Measurements from ENCODE around the gene RNGTT.

The RNGTT gene

GRCh38 chr6:88614316-88614877, 349.0 kb downstream of the RNGTT start:
- H3K4me3 ChIP-seq (ENCODE audit: low read depth, low read length) = no peak overlapping the region
- TF ChIP-seq, protein P1, sequence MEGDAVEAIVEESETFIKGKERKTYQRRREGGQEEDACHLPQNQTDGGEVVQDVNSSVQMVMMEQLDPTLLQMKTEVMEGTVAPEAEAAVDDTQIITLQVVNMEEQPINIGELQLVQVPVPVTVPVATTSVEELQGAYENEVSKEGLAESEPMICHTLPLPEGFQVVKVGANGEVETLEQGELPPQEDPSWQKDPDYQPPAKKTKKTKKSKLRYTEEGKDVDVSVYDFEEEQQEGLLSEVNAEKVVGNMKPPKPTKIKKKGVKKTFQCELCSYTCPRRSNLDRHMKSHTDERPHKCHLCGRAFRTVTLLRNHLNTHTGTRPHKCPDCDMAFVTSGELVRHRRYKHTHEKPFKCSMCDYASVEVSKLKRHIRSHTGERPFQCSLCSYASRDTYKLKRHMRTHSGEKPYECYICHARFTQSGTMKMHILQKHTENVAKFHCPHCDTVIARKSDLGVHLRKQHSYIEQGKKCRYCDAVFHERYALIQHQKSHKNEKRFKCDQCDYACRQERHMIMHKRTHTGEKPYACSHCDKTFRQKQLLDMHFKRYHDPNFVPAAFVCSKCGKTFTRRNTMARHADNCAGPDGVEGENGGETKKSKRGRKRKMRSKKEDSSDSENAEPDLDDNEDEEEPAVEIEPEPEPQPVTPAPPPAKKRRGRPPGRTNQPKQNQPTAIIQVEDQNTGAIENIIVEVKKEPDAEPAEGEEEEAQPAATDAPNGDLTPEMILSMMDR (conservative IDR thresholded peaks at IDR 0.05; ENCODE audit: low read depth, low read length) = no peak
- no peak for DNase-seq (ENCODE audit: low read depth)

GRCh38 chr6:88612631-88613030, 350.8 kb downstream of the RNGTT start:
- DNase-seq (ENCODE audit: low read depth) = no peak
- H3K4me3 ChIP-seq (ENCODE audit: low read depth, low read length) = no peak overlapping the region
- TF ChIP-seq, protein P1 (conservative IDR thresholded peaks at IDR 0.05; ENCODE audit: low read depth, low read length) = no peak

DNA sequence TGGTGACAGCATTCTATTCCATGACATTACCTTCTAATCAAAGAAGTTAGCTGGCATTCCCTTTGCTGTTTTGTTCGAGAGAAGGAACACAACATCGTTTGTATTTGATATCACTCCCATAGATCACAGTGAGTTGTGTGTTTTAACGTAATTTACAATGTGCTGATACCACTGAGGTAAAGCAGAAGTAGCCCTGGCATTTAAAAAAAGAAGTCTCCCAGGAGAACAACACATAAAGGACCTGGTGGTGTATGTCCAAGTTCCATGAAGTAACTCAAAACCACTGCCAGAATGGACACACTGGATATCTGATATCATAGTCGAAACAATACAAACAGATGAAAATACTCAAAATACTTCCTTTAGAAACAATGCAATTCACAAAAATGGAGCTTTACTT, 351.7 kb downstream of the RNGTT start:
- TF ChIP-seq, protein P1 (conservative IDR thresholded peaks at IDR 0.05; ENCODE audit: low read depth, low read length) = no peak
- H3K4me3 ChIP-seq (ENCODE audit: low read depth, low read length) = no peak overlapping the region
- no peak for DNase-seq (ENCODE audit: low read depth)

GRCh38 chr6:88609983-88610382, 353.4 kb downstream of the RNGTT start:
- no peak for DNase-seq (ENCODE audit: low read depth)
- TF ChIP-seq, protein P1 (conservative IDR thresholded peaks at IDR 0.05; ENCODE audit: low read depth, low read length) = no peak

DNA sequence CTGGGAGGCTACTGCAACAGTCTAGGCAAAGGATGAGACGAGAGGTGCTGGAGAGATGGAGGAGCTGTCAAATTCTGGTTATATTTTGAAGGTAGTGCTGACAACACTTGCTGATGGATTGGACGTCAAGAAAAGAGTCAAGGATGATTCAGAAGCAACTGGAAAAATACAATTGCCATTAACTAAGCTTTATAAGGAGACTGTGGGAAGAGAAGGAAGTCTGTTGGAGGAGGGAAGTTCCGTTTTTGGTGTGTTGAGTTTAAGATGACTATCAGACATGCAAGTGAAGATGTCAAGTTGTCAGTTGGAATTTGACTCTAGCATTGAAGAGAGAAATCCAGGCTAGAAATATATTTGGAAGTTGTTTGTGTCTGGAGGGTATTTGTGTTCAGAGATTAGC, 358.1 kb downstream of the RNGTT start:
- DNase-seq (ENCODE audit: low read depth) = no peak
- TF ChIP-seq, protein P1 (conservative IDR thresholded peaks at IDR 0.05; ENCODE audit: low read depth, low read length) = no peak
- no peak overlapping the region for H3K4me3 ChIP-seq (ENCODE audit: low read depth, low read length)

More at GRCh38 chr6:88609983-88610382, 353.4 kb downstream of the RNGTT start:
- no peak overlapping the region for H3K4me3 ChIP-seq (ENCODE audit: low read depth, low read length)

DNA sequence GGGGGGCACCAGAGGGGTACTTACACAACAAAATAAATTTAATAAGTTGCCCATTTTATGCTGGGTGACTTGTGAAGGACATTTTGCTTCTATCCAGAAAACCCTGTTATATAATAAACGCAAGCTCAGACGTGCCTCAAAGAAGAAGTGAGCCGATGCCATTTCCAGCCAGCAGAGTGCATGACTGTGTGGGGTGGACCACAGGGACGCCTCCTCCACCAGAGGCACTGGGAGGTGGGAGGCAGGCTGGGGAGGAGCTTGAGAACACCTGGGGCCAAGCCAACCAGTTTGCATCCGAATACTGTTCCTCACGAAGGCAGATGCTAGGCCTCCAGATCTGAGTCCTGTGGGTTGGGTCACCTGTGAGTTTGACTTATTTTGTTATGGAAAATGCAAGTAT, 363.8 kb downstream of the RNGTT start:
- H3K4me3 ChIP-seq (ENCODE audit: low read depth, low read length) = no peak overlapping the region
- TF ChIP-seq, protein P1 (conservative IDR thresholded peaks at IDR 0.05; ENCODE audit: low read depth, low read length) = no peak
- no peak for DNase-seq (ENCODE audit: low read depth)

DNA sequence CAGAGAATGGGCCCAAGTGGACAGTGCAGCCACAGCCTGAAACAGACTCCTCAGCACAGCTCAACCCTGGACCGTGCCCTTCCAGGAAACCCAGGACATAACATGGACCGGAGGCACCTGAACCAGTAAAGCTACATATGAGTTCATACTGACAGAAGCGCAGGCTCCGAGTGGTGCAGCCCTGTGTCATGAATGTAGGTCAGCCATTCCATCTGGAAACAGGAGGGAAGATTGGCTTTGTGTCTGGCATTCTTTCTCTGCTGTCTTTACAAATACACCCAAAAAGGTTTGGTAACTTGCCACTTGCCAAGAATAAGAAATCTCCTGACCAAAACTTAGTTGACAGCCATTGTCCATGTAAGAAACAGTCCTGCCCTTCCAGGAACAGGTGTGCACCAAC, 366.6 kb downstream of the RNGTT start:
- DNase-seq (ENCODE audit: low read depth) = no peak
- TF ChIP-seq, protein P1 (conservative IDR thresholded peaks at IDR 0.05; ENCODE audit: low read depth, low read length) = no peak
- H3K4me3 ChIP-seq (ENCODE audit: low read depth, low read length) = no peak overlapping the region
